ENCODE measurements around the gene GSG1. TPM values are rescaled to one million over a fixed set of nuclear protein-coding genes. Genes with fewer than 3 reads are reported as not detected.

GSG1 gene
- total RNA-seq, 1 experiment from 2014 or later = not detected

DNA sequence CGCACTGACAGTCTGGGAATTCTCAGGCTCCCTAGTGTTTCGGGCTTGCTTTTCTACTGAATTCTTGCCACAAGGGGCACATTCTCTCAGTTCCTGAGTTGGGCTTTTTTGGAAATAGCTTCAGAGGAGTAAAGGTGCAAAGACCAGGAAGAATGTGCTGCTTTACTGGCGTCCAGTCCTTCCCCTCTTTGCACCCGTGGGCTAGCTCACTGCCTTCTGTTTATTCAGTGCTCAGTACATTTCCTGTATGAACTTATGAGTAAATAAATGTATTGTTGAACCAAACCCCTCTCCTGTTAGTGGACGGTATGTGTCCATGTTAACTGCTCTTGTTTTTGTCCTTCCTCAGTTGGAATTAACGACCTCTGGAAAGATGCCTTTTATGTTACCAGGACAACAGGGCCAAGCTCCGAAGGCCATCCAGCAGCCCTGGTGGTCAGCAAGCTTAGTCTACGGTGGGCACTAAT, 24.0 kb downstream of the GSG1 start:
- intact Hi-C loops (cut with micrococcal nuclease) = no loop called here
- H3K9me2 ChIP-seq (ENCODE audit: insufficient read depth) = no peaks in the 10 kb centered on the region
- H3K4me3 ChIP-seq (replicated peaks in 1 of 2; ENCODE audit: low read depth in 1 of 2, low read length in 2 of 2) = no peak overlapping the region
- no peaks in the 10 kb centered on the region for H3K4me1 ChIP-seq (ENCODE audit: control insufficient read depth in 1 of 2, insufficient read depth in 2 of 2, low read length in 2 of 2)
- H3K27me3 ChIP-seq (ENCODE audit: insufficient read depth, low read length) = no peaks in the 10 kb centered on the region
- ChIA-PET RAD21 (ENCODE audit: low non-redundant PET in 1 of 2, low total read pairs in 2 of 2, uncharacterized antibody in 2 of 2, unreplicated experiment in 2 of 2) (no interaction called here), CTCF (interaction anchor here (1.2 kb wide), 1 partner anchor 126 kb away, joined by 3 read pairs; no protein-coding TSS in a partner anchor), POLR2A (no interaction called here)
- no peaks in the 10 kb centered on the region for H3K9me3 ChIP-seq (ENCODE audit: control insufficient read depth in 1 of 2, insufficient read depth in 1 of 2, low read depth in 1 of 2, low read length in 2 of 2)
- TF ChIP-seq CEBPB (IDR thresholded peaks at IDR 0.05; ENCODE audit: low read depth) (no peak), RAD21 (IDR thresholded peaks at IDR 0.05; ENCODE audit: low read depth) (0 out of 2 replicates have a peak, but pooled peaks have one; percentile 8)
- TF ChIP-seq, protein P1, sequence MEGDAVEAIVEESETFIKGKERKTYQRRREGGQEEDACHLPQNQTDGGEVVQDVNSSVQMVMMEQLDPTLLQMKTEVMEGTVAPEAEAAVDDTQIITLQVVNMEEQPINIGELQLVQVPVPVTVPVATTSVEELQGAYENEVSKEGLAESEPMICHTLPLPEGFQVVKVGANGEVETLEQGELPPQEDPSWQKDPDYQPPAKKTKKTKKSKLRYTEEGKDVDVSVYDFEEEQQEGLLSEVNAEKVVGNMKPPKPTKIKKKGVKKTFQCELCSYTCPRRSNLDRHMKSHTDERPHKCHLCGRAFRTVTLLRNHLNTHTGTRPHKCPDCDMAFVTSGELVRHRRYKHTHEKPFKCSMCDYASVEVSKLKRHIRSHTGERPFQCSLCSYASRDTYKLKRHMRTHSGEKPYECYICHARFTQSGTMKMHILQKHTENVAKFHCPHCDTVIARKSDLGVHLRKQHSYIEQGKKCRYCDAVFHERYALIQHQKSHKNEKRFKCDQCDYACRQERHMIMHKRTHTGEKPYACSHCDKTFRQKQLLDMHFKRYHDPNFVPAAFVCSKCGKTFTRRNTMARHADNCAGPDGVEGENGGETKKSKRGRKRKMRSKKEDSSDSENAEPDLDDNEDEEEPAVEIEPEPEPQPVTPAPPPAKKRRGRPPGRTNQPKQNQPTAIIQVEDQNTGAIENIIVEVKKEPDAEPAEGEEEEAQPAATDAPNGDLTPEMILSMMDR (IDR thresholded peaks at IDR 0.05 in 2 of 3, conservative IDR thresholded peaks at IDR 0.05 in 1 of 3; ENCODE audit: borderline replicate concordance in 1 of 3, insufficient read depth in 1 of 3, low read depth in 2 of 3, low read length in 2 of 3) = peak in 2 of 3 experiments; percentile 36 to 51; a peak in 4 of 6 replicates
- H4K20me1 ChIP-seq (ENCODE audit: insufficient read depth) = no peaks in the 10 kb centered on the region
- H3K9ac ChIP-seq (ENCODE audit: low read length) = no peak overlapping the region
- H3K79me2 ChIP-seq (ENCODE audit: insufficient read depth, low read length) = no peaks in the 10 kb centered on the region
- BruUV-seq (replicated peaks) = no TSS peak
- H3K27ac ChIP-seq (ENCODE audit: low read depth, low read length) = no peak overlapping the region
- no peak overlapping the region for H2AFZ ChIP-seq (ENCODE audit: low read depth, low read length, poor library complexity, severe bottlenecking)
- 0 out of 4 replicates have a peak, but pooled peaks cover 0 to 3% of the 10 kb centered on the region in 2 experiments for H3K36me3 ChIP-seq (ENCODE audit: control insufficient read depth in 1 of 2, insufficient read depth in 2 of 2, low read length in 2 of 2)
- H3K4me2 ChIP-seq (ENCODE audit: low read length) = no peak overlapping the region
- no peak for DNase-seq (ENCODE audit: low read depth, low spot score)
- peak; percentile 54; the same call in 1 of the 2 replicates for ATAC-seq

DNA sequence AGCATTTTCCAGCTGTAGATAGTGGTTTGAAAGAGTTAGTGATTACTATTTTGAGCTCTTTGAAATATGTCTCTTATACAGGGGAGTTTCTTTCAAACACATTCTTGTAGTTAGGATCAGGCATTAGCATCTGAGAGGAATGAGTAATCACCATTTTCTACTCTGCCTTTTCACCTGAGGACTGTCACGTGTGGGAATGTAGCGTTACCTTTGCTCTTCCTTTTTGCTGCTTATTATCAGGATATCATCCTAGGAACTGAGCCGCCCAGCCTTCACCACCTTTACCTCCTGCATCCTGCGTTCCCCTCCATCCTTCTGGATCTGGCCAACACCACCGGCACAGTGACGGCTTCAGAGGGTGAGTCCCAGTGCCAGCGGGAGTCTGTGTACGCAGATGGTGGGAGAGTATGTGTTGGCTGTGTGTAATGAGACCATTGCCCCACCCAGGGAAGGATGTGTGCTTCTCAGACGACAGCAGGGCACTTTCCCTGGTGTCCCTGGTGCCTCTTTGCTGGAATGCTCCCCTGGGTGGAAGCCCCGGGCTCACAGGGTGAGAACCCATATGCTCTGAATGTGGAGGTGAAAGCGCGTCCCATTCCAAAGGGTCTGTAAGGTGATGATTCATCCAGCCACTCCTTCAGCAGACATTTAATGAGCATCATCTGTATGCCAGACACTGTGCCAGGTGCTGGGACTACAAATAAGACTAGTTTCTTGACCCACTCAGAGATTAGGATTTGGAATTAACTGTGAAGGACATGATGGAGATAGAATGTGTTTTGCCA, 27.5 kb downstream of the GSG1 start:
- no peak for TF ChIP-seq YY1 (IDR thresholded peaks at IDR 0.05; ENCODE audit: extremely low read depth, insufficient replicate concordance, low read depth, low read length)
- TF ChIP-seq TCF7L2 (IDR thresholded peaks at IDR 0.05; ENCODE audit: borderline replicate concordance, extremely low read depth, insufficient read depth, insufficient read length) = no peak
- TF ChIP-seq POLR2A (IDR thresholded peaks at IDR 0.05; ENCODE audit: borderline replicate concordance, extremely low read depth, insufficient read depth, insufficient read length) = no peak
- TF ChIP-seq, protein P2, sequence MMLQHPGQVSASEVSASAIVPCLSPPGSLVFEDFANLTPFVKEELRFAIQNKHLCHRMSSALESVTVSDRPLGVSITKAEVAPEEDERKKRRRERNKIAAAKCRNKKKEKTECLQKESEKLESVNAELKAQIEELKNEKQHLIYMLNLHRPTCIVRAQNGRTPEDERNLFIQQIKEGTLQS (IDR thresholded peaks at IDR 0.05) = no peak
- no peak for TF ChIP-seq CBX3 (IDR thresholded peaks at IDR 0.05; ENCODE audit: low read depth)
- TF ChIP-seq, protein P3, sequence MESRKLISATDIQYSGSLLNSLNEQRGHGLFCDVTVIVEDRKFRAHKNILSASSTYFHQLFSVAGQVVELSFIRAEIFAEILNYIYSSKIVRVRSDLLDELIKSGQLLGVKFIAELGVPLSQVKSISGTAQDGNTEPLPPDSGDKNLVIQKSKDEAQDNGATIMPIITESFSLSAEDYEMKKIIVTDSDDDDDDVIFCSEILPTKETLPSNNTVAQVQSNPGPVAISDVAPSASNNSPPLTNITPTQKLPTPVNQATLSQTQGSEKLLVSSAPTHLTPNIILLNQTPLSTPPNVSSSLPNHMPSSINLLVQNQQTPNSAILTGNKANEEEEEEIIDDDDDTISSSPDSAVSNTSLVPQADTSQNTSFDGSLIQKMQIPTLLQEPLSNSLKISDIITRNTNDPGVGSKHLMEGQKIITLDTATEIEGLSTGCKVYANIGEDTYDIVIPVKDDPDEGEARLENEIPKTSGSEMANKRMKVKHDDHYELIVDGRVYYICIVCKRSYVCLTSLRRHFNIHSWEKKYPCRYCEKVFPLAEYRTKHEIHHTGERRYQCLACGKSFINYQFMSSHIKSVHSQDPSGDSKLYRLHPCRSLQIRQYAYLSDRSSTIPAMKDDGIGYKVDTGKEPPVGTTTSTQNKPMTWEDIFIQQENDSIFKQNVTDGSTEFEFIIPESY (IDR thresholded peaks at IDR 0.05; ENCODE audit: extremely low read depth, insufficient replicate concordance, low read length) = no peak
- TF ChIP-seq ZNF274 (IDR thresholded peaks at IDR 0.05; ENCODE audit: low read depth, low read length) = no peak
- no peak for TF ChIP-seq EZH2 (IDR thresholded peaks at IDR 0.05)
- TF ChIP-seq ZFX (IDR thresholded peaks at IDR 0.05) = no peak
- no peak for TF ChIP-seq SRF (IDR thresholded peaks at IDR 0.05; ENCODE audit: low read depth)
- no peak for TF ChIP-seq FOSL1 (IDR thresholded peaks at IDR 0.05; ENCODE audit: low read depth)
- no peak for TF ChIP-seq EGR1 (IDR thresholded peaks at IDR 0.05; ENCODE audit: low read depth)
- H3K4me1 ChIP-seq (ENCODE audit: control insufficient read depth in 1 of 2, insufficient read depth in 2 of 2, low read length in 2 of 2) = no peaks in the 10 kb centered on the region
- 0 out of 4 replicates have a peak, but pooled peaks cover 0 to 2% of the 10 kb centered on the region in 2 experiments for H3K36me3 ChIP-seq (ENCODE audit: control insufficient read depth in 1 of 2, insufficient read depth in 2 of 2, low read length in 2 of 2)
- H3K9me2 ChIP-seq (ENCODE audit: insufficient read depth) = no peaks in the 10 kb centered on the region
- H3K9me3 ChIP-seq (ENCODE audit: control insufficient read depth in 1 of 2, insufficient read depth in 1 of 2, low read depth in 1 of 2, low read length in 2 of 2) = no peaks in the 10 kb centered on the region
- H3K27me3 ChIP-seq (ENCODE audit: insufficient read depth, low read length) = no peaks in the 10 kb centered on the region
- no peak overlapping the region for H3K4me2 ChIP-seq (ENCODE audit: low read length)
- ChIA-PET RAD21 (ENCODE audit: low non-redundant PET in 1 of 2, low total read pairs in 2 of 2, uncharacterized antibody in 2 of 2, unreplicated experiment in 2 of 2) (no interaction called here), POLR2A (no interaction called here), CTCF (no interaction called here)
- H3K79me2 ChIP-seq (ENCODE audit: insufficient read depth, low read length) = no peaks in the 10 kb centered on the region
- no peak overlapping the region for H3K27ac ChIP-seq (ENCODE audit: low read depth, low read length)
- no peak overlapping the region for H3K9ac ChIP-seq (ENCODE audit: low read length)
- intact Hi-C loops (cut with micrococcal nuclease) = no loop called here
- no TSS peak for BruUV-seq (replicated peaks)
- no peaks in the 10 kb centered on the region for H4K20me1 ChIP-seq (ENCODE audit: insufficient read depth)
- no peak for ATAC-seq
- no peak overlapping the region for H3K4me3 ChIP-seq (replicated peaks in 1 of 2; ENCODE audit: low read depth in 1 of 2, low read length in 2 of 2)
- no peak overlapping the region for H2AFZ ChIP-seq (ENCODE audit: low read depth, low read length, poor library complexity, severe bottlenecking)
- no peak for DNase-seq (ENCODE audit: low read depth, low spot score)
